SH-SY5Y (cell line): ENCODE data around the gene NOB1.

Source experiments
- GATA2 ChIP-seq: IDR thresholded peaks from 2 replicates; pipeline ENCODE4 v1.6.1; 2011; ENCODE audit warnings: mild to moderate bottlenecking, low read depth, low read length
- GATA3 ChIP-seq: IDR thresholded peaks from 2 replicates; pipeline ENCODE4 v1.6.1; 2011; ENCODE audit warnings: low read depth, mild to moderate bottlenecking, low read length, moderate library complexity

- TF ChIP-seq GATA2: no peak
- TF ChIP-seq GATA3: no peak
Observed at GRCh38 chr16:69711115-69711740, 43.5 kb downstream of the NOB1 start.
